ENCODE data around the gene IDH3G.
"Not testable (repeated sequence)": the region's sequence is repeated elsewhere in the genome, so short reads cannot be mapped to it uniquely, and the experiment has no call there.

The IDH3G gene

DNA sequence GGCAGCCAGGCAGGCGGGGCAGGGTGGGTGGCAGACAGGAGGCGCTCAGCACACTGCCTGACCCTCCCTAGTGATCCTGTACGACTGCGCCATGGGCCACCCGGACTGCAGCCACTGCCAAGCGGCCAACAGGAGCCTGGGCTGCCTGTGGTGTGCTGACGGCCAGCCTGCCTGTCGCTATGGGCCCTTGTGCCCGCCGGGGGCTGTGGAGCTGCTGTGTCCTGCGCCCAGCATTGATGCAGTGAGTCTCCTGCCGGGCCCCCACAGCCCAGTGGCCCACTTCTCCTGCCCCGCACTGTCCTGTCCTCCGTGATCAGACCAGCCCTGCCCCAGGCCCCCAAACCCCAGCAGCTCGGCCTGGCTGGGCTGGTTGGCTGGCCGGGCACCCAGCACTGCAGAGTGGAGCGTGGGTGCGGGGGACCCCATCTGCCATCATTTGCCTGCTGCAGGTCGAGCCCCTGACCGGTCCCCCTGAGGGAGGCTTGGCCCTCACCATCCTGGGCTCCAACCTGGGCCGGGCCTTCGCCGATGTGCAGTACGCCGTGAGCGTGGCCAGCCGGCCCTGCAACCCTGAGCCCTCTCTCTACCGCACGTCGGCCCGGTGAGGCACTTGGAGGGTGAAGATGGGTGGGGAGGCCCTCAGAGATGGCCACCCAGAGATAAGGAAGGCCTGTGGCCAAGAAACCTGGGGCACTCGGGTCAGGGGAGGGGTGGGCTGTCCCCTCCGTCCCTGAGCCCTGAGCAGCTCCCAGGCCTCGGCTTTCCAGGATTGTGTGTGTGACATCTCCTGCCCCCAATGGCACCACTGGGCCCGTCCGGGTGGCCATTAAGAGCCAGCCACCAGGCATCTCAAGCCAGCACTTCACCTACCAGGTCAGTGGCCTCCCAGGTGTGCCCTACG is 22.5 kb downstream of the IDH3G start:
- DNase-seq, result no peak

DNA sequence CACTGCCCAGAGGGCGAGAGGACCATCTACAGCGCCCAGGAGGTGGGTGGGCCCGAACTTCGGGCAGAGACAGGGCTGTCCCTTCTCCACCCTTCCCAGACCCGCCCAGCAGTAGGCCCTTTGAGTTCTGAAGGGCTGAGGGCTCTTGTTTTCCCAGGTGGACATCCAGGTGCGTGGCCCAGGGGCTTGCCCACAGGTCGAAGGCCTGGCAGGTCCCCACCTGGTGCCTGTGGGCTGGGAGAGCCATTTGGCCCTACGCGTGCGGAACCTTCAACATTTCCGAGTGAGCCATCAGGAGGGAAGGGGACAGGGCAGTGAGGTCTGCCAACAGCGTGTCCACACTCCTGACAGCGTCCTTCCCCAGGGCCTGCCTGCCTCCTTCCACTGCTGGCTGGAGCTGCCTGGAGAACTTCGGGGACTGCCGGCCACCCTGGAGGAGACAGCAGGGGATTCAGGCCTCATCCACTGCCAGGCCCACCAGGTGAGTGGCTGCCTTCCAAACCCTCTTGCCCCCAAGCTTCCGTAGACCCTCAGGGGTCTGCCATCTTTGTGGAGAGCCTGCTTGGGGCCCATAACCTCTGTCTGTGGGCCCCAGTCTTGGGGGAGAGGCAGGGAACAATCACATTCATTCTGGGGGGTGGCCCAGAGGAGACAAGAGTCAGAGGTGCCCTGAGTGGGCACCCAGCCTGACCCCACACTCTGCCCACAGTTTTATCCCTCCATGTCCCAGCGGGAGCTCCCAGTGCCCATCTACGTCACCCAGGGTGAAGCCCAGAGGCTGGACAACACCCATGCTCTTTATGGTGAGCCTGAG is 23.4 kb downstream of the IDH3G start:
- no peak for DNase-seq

GRCh38 chrX:153769865-153770600 is 24.1 kb downstream of the IDH3G start:
- no peak for DNase-seq

GRCh38 chrX:153769158-153769864 is 24.9 kb downstream of the IDH3G start:
- DNase-seq, result no peak

DNA sequence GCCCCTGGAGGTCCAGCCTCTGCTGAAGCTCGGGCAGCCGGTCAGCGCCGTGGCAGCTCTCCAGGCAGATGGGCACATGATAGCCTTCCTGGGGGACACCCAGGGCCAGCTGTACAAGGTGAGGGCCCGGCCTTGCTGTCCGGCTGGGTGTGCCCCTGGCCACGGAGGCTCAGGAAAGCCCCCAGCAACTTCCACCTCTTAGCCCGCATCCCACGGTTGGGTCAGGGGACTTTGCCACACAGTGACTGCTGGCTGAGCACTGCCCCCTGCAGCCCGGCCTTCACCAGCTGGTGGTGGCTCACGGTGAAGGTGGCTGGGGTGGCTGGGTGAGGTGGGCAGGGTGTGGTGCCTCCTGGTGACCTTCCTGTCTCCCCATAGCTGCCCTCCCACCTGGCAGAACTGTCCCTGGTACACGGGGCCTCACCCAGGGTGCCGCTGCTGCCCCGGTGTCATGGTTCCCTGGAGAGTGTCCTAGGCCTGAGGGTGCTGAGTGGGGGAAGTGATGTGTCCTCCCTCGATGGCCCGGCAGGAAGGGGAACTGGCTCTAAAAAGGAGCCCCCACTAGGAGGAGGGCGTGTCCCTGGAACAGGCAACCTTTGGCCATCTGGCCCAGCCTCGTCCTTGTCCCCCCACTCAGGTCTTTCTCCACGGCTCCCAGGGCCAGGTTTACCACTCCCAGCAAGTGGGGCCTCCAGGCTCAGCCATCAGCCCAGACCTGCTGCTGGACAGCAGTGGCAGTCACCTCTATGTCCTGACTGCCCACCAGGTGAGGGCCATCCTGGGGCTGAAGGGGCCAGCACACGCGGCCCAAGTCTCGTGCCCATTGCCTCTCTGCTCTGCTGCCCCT is 25.6 kb downstream of the IDH3G start:
- DNase-seq, result no peak

DNA sequence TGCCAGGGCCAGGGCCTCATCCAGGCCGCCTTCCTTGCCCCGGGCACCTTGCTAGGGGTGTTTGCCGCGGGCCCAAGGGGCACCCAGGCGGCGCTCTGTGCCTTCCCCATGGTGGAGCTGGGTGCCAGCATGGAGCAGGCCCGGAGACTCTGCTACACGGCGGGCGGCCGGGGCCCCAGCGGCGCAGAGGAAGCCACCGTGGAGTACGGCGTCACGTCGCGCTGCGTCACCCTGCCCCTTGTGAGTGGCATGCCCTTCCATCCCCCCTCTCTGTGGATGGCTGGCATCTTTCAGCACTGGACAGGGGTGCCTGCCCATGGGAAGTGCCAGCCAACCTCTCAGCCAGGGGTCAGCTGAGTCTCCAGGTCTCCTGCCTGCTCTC is 26.5 kb downstream of the IDH3G start:
- DNase-seq, result no peak

GRCh38 chrX:153766871-153767673 is 27.1 kb downstream of the IDH3G start:
- no peak for DNase-seq

DNA sequence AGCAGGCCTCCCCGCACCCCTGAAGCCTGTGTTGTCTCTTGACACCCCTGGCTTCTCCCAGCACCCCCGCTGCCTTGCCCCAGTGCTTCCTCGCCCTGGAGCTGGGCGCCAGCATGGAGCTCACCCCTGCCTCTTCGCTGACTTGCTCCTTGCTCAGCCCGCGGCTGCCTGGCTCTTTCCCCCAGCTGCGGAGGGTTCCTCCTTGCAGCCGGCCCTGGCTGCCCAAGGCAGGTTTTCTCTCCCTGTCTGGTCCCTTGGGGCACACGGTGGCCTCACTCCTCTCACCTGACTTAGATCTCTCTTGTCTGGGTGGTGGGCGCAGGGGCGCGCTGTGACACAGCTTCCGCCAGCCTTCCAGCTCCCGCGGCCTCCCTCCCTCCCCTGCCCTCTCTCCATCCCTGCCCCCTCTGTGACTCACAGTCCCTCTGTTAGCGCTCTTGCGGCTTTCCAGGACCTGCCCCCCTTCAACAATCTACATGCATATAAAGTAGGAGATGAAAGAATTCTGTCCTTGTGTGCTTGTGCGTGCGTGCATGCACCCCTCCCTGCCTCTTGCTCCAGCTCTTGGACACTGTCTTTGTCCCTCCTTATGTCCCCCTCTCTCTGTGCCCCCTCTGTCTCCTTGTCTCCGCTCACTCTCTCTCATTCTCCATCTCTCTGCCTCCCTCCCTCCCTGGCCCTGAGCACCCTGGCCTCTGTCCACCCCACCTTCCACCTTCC is 27.9 kb downstream of the IDH3G start:
- peak; percentile 52 for DNase-seq

DNA sequence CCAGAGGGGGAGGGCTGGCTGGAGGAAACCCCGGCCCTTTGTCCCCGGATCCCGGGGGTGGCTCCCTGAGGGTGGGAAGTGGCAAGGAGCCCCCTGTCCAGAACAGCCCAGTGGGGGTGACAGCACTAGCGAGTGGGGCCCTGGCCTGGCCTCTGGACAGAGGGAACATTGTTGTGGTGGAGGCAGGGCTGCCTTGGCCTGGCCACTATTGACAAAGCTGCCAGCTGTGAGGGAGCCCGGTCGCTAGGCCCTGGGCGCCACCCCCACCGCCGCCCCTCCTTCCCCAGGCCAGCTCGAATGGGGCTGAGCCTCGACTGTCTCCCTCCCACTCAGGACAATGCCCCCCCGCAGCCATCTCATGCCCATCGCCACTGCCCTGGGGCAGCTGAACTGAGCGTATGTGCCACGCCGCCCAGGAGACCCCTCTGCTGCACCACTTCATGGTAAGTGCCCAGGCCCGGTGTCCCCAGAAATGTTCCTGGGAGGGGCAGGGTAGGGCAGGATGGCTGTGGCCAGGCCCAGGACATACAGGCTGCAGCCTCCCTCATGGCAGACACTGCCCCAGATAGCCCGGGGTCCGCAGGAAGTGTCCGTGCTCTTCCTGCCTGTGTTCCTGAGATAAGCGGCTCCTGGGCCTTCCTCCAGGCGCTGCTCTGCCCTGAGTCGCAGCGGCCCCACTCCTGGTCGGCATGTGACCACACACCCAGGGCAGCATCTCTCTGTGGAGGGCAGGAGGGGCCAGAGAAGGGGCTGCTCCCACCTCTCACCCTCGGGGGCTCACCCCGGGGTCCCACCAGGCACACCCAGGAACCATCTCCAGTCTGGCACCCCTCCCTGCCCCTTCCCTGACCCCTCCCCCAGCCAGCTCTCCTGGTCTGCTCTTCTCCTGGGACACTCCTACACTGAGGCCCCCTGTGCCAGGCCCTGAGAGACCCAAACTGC is 28.8 kb downstream of the IDH3G start:
- no peak for DNase-seq

DNA sequence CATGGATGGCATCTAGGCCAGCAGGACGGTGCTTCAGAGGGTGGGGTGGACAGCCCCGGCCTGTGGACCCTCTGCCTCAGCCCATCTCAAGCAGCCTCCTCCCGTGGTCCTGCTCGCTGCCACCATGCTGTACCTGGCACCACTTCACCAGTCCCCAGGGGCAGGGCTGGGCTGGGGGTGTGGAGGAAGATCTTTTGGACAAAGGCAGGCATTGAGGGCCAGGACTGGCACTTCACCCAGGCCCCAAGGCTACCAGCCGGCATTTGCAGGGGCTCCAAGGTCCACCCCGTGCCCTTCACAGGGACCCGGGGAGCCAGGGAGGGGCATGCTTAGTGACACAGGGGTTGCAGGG is 29.4 kb downstream of the IDH3G start:
- DNase-seq, result no peak

- peak; percentile 42 for DNase-seq
Observed at GRCh38 chrX:153763989-153764755, 30.0 kb downstream of the IDH3G start, which contains the start of gene PLXNB3. TSS of gene PLXNB3 (plus strand) at chrX:153764249. CDS start at chrX:153765536, 1,287 bp downstream.

- no peak for DNase-seq
Observed at GRCh38 chrX:153763298-153763932, 30.8 kb downstream of the IDH3G start.

GRCh38 chrX:153762626-153763173 is 31.5 kb downstream of the IDH3G start:
- no peak for DNase-seq

- DNase-seq, result no peak
Observed at GRCh38 chrX:153761863-153762262, 32.3 kb downstream of the IDH3G start.

DNA sequence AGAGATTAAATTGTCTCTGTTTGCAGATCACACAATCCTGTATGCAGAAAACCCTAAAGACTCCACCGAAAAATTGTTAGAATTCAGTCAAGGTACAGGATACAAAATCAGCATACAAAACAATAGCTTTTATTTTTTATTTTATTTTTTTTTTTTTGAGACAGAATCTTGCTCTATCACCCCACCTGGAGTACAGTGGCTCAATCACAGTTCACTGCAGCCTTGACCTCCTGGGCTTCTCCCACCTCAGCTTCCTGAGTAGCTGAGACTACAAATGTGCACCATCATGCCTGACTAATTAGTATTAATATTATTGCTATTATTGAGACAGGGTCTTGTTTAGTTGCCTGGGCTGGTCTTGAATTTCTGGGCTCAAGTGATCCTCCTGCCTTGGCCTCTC is 39.0 kb downstream of the IDH3G start:
- no peak for DNase-seq

GRCh38 chrX:153750127-153750774 is 43.9 kb downstream of the IDH3G start:
- DNase-seq, result no peak

GRCh38 chrX:153749017-153749416 is 45.2 kb downstream of the IDH3G start:
- DNase-seq, result not testable (repeated sequence)
